GM12801 (cell line): ENCODE results near the gene OTUB1.

Experiments
- TF ChIP-seq, protein P1 (sequence below): IDR thresholded peaks from one replicate; pipeline ENCODE4 v1.5.1; 2011; ENCODE audit warnings: control low read depth; ENCODE audit not compliant: insufficient read length; ENCODE audit errors: extremely low read depth

The OTUB1 gene

DNA sequence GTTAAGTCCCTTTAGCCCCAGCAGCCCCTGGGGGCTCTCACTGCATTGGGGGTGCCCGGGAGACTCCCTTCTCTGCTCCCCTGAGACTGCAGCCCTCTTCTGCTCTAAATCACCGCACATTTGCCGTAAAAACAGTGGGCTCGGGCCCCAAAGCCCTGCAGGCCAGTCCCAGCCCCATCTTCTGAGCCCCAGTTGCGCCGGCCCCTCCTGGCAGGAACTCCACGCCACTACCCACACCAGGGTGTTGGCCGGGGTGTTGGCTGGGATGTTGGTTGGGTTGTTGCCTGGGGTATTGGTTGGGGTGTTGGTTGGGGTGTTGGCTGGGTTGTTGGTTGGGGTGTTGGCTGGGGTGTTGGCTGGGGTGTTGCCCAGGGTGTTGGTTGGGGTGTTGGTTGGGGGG, 23.5 kb downstream of the OTUB1 start:
- TF ChIP-seq, protein P1, sequence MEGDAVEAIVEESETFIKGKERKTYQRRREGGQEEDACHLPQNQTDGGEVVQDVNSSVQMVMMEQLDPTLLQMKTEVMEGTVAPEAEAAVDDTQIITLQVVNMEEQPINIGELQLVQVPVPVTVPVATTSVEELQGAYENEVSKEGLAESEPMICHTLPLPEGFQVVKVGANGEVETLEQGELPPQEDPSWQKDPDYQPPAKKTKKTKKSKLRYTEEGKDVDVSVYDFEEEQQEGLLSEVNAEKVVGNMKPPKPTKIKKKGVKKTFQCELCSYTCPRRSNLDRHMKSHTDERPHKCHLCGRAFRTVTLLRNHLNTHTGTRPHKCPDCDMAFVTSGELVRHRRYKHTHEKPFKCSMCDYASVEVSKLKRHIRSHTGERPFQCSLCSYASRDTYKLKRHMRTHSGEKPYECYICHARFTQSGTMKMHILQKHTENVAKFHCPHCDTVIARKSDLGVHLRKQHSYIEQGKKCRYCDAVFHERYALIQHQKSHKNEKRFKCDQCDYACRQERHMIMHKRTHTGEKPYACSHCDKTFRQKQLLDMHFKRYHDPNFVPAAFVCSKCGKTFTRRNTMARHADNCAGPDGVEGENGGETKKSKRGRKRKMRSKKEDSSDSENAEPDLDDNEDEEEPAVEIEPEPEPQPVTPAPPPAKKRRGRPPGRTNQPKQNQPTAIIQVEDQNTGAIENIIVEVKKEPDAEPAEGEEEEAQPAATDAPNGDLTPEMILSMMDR, result no peak

DNA sequence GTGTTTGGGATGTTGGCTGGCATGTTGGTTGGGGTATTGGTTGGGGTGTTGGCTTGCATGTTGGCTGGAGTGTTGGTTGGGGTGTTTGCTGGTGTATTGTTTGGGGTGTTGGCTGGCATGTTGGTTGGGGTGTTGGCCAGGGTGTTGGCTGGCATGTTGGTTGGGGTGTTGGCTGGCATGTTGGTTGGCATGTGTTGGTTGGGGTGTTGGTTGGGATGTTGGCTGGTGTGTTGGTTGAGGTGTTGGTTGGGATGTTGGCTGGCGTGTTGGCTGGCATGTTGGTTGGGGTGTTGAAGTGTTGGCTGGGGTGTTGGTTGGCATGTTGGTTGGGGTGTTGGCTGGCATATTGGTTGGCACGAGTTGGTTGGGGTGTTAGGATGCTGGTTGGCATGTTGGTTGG, 24.5 kb downstream of the OTUB1 start:
- TF ChIP-seq, protein P1, result no peak

DNA sequence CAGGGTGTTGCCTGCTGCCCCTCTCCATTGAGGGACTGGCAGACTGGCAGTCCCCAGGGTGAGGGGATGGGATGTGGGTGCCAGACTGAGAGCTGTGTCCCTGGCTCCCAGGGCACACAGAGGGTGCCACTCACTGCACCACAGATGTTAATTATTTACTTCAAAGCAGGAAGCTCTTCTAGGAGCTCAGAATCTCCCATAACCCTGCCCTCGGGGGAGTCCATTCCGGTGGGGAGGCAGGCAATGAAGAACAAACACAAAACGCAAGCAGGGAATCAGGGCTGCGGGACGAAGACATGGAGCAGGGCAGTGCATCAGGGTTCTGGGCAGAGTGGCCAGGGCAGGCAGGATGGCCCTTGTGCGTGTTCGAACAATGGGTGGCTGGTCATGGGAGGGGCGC, 25.1 kb downstream of the OTUB1 start:
- TF ChIP-seq, protein P1, result no peak

DNA sequence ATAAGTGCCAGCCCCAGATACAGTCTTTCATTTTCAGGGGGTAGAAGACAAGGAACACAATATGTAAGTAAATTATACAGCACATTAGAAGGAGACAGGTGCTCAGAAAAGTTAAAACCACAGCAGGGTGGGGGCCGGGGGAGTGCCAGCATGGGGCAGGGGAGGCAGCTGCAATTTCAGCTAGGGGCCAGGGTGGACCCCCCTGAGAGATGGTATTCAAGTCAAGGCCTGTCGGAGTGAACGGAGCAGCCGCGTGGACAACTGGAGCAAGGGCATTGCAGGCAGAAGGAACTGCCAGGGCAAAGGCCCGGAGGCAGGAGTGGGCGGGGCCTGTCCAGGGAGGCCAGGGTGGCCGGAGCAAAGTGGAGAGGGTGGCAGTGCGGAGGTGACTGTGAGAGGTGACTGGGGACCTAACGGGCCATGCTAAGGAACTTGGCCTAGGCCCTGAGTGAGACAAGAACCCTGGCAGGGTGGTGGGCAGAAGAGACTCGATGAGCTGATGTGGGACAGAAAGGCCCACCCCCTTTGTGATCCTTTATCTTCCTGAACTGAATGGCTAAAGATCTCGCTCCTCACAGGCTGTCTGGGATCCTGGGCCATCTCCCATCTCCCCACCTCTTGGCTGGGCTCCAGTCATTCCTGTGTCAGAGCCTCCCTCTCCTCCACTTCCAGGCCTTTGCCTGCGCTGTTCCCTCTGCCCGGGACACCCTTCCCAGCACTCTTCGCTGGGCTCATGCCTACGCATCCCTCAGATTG, 27.1 kb downstream of the OTUB1 start:
- TF ChIP-seq, protein P1, result no peak

DNA sequence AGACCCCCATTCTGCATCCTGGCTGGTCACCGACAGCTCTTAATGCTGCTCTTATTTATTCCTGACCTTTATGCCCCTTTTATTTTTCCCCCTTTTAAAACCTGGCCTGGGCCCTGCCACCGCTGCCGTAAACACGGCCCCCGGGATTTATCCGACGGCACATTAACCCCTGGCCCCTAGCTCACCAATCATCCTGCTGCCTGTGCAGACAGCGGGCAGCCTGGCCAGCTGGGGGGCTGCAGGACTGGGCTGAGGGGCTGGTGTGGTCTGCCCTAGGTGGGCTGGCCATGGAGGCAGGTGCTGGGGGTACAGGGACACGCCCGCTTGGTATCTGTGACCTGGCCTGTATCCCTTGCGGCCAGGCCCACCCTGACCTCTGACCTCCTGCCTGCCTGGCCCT, 28.1 kb downstream of the OTUB1 start:
- TF ChIP-seq, protein P1, result no peak

DNA sequence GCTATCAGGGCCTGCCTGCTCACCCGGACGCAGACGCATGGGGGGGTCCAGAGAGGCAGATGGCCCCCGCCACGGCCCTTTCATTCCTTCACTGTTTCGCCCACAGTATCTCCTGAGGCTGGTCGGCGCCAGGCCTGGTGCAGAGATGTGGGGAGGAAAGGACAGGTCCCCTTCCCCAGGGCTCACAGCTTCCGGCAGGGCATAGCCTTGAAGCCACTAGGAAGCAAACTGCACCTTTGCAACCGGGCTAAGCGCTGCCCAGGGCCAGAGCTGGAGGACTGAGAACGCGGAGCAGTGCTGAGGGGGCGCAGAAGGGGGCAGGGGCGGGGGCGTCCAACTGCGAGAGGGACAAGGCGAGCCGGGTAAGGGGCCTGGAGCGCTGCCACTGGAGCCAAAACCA, 29.3 kb downstream of the OTUB1 start:
- TF ChIP-seq, protein P1, result no peak

DNA sequence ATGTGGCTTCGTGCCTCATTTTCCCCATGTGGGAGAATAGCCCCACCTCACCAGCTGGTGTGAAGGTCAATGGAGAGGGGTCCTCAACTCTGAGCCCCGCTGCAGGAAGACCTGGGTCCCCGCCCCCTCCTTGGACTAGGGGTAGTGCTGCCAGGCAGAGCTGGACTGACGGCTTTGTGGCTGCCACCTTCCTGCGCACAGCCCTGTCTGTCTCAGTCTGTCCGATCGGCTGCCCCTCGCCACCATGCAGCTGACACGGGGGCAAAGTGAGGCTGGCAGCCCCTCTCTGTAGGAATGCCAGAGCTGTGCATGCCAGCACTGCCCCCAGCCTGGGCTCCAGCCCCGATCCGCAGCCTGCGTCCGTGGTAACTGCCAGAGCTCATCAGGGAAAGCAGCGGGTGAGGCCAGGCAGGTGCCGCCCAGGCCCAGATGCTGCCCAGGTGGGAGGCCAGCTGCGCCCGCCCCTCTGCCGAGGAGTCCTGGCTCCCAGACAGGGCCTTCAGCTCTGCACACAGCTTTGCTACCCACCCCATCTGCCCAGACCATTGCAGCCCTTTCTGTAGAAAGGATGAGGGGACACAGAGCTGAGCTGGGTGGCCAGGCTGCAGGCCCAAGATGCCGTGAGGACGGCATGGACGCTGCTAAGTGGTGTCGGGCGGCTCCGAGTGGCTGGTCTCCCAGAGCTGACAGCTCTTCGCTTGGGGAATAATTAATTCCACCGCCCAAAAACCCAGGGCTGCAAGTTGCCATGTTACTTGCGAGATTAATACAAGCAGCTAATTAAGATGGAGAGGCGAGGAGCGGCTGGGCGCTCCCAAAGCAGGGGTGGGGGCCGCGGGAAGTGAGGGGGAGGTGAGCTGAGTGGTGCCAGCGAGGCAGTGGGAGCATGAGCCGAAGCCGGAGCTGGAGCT, 30.0 kb downstream of the OTUB1 start:
- TF ChIP-seq, protein P1, result no peak
